ENCODE measurements around the gene ELL2. TPM values are rescaled to one million over a fixed set of nuclear protein-coding genes. Genes with fewer than 3 reads are reported as not detected.

ELL2 gene
- total RNA-seq, result 100 to 1,000 TPM in 1 of 2 donors, 10 to 100 TPM in 1; 80.0 to 104 TPM

GRCh38 chr5:95961617-95962474 is at the start of gene ELL2:
Gene ELL2, minus strand, starts transcription at chr5:95961851. Its CDS starts 130 bp downstream, at chr5:95961721.
- WGBS, result 1% methylated on average over 61 of the region's 63 CpGs
- Histone ChIP-seq H3K9me3 (no peaks in the 10 kb centered on the region), H3K4me1 (replicated peaks) (no peaks in the 10 kb centered on the region), H3K27me3 (replicated peaks; ENCODE audit: insufficient read depth) (no peaks in the 10 kb centered on the region), H3K36me3 (no peaks in the 10 kb centered on the region), H3K4me3 (peak within 1 kb of the TSS; percentile 96 to 100), H3K27ac (peak within 1 kb of the TSS; percentile 97 to 99)
- TF ChIP-seq, protein P1, sequence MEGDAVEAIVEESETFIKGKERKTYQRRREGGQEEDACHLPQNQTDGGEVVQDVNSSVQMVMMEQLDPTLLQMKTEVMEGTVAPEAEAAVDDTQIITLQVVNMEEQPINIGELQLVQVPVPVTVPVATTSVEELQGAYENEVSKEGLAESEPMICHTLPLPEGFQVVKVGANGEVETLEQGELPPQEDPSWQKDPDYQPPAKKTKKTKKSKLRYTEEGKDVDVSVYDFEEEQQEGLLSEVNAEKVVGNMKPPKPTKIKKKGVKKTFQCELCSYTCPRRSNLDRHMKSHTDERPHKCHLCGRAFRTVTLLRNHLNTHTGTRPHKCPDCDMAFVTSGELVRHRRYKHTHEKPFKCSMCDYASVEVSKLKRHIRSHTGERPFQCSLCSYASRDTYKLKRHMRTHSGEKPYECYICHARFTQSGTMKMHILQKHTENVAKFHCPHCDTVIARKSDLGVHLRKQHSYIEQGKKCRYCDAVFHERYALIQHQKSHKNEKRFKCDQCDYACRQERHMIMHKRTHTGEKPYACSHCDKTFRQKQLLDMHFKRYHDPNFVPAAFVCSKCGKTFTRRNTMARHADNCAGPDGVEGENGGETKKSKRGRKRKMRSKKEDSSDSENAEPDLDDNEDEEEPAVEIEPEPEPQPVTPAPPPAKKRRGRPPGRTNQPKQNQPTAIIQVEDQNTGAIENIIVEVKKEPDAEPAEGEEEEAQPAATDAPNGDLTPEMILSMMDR (IDR thresholded peaks at IDR 0.05), result no peak
- TF ChIP-seq POLR2AphosphoS5 (IDR thresholded peaks at IDR 0.05) (peak; percentile 95), POLR2A (IDR thresholded peaks at IDR 0.05) (peak; percentile 93)
- intact Hi-C loops (cut with DNase I), result loop anchor here (2.0 to 10.0 kb wide), 4 partner anchors 100 to 375 kb away; partner anchors contain the start of gene RFESD
- DNase-seq (ENCODE audit: low spot score), result peak; percentile 99

DNA sequence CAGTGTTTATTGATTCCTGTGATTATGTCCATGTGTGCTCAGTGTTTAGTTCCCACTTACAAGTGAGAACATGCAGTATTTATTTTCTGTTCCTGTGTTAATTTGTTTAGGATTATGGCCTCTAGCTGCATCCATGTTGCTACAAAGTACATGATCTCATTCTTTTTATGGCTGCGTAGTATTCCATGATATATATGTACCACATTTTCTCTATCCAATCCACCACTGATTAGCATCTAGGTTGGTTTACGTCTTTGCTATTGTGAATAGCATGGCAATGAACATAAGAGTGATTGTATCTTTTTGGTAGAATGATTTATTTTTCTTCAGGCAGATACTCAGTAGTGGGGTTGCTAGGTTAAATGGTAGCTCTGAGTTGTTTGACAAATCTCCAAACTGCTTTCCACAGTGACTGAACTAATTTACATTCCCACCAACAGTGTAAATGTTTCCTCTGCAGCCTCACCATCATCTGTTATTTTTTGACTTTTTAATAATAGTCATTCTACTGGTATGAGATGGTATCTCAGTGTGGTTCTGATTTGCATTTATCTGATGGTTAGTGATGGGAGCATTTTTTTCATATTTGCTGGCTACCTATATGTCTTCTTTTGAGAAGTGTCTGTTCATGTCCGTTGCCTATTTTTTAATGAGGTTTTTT is 47.5 kb upstream of the ELL2 start:
- no peak for DNase-seq (ENCODE audit: low spot score)
- no peaks in the 10 kb centered on the region for H3K36me3 ChIP-seq
- H3K4me1 ChIP-seq (replicated peaks), result no peaks in the 10 kb centered on the region
- intact Hi-C loops (cut with DNase I), result no loop called here
- no peaks in the 10 kb centered on the region for H3K9me3 ChIP-seq
- no peak overlapping the region for H3K4me3 ChIP-seq
- H3K27ac ChIP-seq, result no peak overlapping the region
- H3K27me3 ChIP-seq (replicated peaks; ENCODE audit: insufficient read depth), result no peaks in the 10 kb centered on the region
- TF ChIP-seq POLR2A (IDR thresholded peaks at IDR 0.05) (no peak), POLR2AphosphoS5 (IDR thresholded peaks at IDR 0.05) (no peak)
- TF ChIP-seq, protein P1 (IDR thresholded peaks at IDR 0.05), result no peak
- 95% methylated on average over 3 of the region's 3 CpGs for WGBS

- intact Hi-C loops (cut with DNase I), result no loop called here
Measured at GRCh38 chr5:96008487-96008886, 46.8 kb upstream of the ELL2 start.

GRCh38 chr5:96007051-96007450 is 45.4 kb upstream of the ELL2 start:
- TF ChIP-seq POLR2AphosphoS5 (IDR thresholded peaks at IDR 0.05), result no peak
- TF ChIP-seq POLR2A (IDR thresholded peaks at IDR 0.05), result no peak
- TF ChIP-seq, protein P1 (IDR thresholded peaks at IDR 0.05), result no peak
- intact Hi-C loops (cut with DNase I), result no loop called here
- Histone ChIP-seq H3K36me3 (no peaks in the 10 kb centered on the region), H3K4me3 (no peak overlapping the region), H3K9me3 (no peaks in the 10 kb centered on the region), H3K4me1 (replicated peaks) (no peaks in the 10 kb centered on the region), H3K27ac (no peak overlapping the region), H3K27me3 (replicated peaks; ENCODE audit: insufficient read depth) (no peaks in the 10 kb centered on the region)
- 65% methylated on average over 1 of the region's 1 CpG for WGBS
- DNase-seq (ENCODE audit: low spot score), result no peak

More at GRCh38 chr5:96008487-96008886, 46.8 kb upstream of the ELL2 start:
- no peak overlapping the region for H3K27ac ChIP-seq
- H3K9me3 ChIP-seq, result no peaks in the 10 kb centered on the region
- TF ChIP-seq POLR2A (IDR thresholded peaks at IDR 0.05), result no peak
- TF ChIP-seq POLR2AphosphoS5 (IDR thresholded peaks at IDR 0.05), result no peak
- TF ChIP-seq, protein P1 (IDR thresholded peaks at IDR 0.05), result no peak
- DNase-seq (ENCODE audit: low spot score), result no peak
- no peak overlapping the region for H3K4me3 ChIP-seq
- WGBS, result 94% methylated on average over 1 of the region's 1 CpG
- H3K4me1 ChIP-seq (replicated peaks), result no peaks in the 10 kb centered on the region
- no peaks in the 10 kb centered on the region for H3K36me3 ChIP-seq
- H3K27me3 ChIP-seq (replicated peaks; ENCODE audit: insufficient read depth), result no peaks in the 10 kb centered on the region

Measured in prostate gland (tissue), 2 donors.